Measurements from ENCODE around the gene ZBP1. TPM values are rescaled to one million over a fixed set of nuclear protein-coding genes. Genes with fewer than 3 reads are reported as not detected.

Gene ZBP1
- total RNA-seq, 1 experiment from 2014 or later = not detected

- no peak for DNase-seq
- BruUV-seq (replicated peaks) = no TSS peak
- TF ChIP-seq CTCF (IDR thresholded peaks at IDR 0.05; ENCODE audit: insufficient read depth in 1 of 2, low read depth in 1 of 2, low read length in 1 of 2, severe bottlenecking in 1 of 2, unreplicated experiment in 1 of 2) = no peak
- Histone ChIP-seq H3K36me3 (ENCODE audit: control insufficient read depth, insufficient read depth, low read length) (no peaks in the 10 kb centered on the region), H3K4me1 (peaks cover 11% of the 10 kb centered on the region), H3K9me3 (no peaks in the 10 kb centered on the region), H3K4me3 (ENCODE audit: low read depth, low read length) (no peak overlapping the region), H3K27me3 (replicated peaks; ENCODE audit: control insufficient read depth, insufficient read depth, low read length) (no peaks in the 10 kb centered on the region)
- H3K4me3 Mint-ChIP-seq (ENCODE audit: unreplicated experiment) = no peak overlapping the region
- H3K36me3 Mint-ChIP-seq (ENCODE audit: insufficient read depth, unreplicated experiment) = no peaks in the 10 kb centered on the region
- ChIA-PET POLR2A (no interaction called here), CTCF (interaction anchor here (0.8 to 1.3 kb wide), 3 partner anchors 9 to 617 kb away, joined by 3 to 5 read pairs (median 4); no protein-coding TSS in a partner anchor)
- H3K9me3 Mint-ChIP-seq (ENCODE audit: unreplicated experiment) = no peaks in the 10 kb centered on the region
- no peaks in the 10 kb centered on the region for H3K4me1 Mint-ChIP-seq (ENCODE audit: low read depth, unreplicated experiment)
- H3K27ac Mint-ChIP-seq (ENCODE audit: unreplicated experiment) = no peak overlapping the region
- H3K27me3 Mint-ChIP-seq (ENCODE audit: insufficient read depth, unreplicated experiment) = peaks cover 6% of the 10 kb centered on the region
- intact Hi-C loops (cut with micrococcal nuclease; ENCODE audit: unreplicated experiment) = loop anchor here (10.0 kb wide), 1 partner anchor 209 kb away; no protein-coding TSS in a partner anchor
Observed at GRCh38 chr20:57593134-57593886, 26.9 kb downstream of the ZBP1 start.

- ChIA-PET CTCF (interaction anchor here (0.8 to 1.3 kb wide), 4 partner anchors 10 to 618 kb away, joined by 3 to 5 read pairs (median 4); no protein-coding TSS in a partner anchor), POLR2A (no interaction called here)
- intact Hi-C loops (cut with micrococcal nuclease; ENCODE audit: unreplicated experiment) = loop anchor here (10.0 kb wide), 1 partner anchor 208 kb away; no protein-coding TSS in a partner anchor
- BruUV-seq (replicated peaks) = no TSS peak
- no peaks in the 10 kb centered on the region for H3K9me3 Mint-ChIP-seq (ENCODE audit: unreplicated experiment)
- DNase-seq = no peak
- no peaks in the 10 kb centered on the region for H3K36me3 Mint-ChIP-seq (ENCODE audit: insufficient read depth, unreplicated experiment)
- peaks cover 3% of the 10 kb centered on the region for H3K27me3 Mint-ChIP-seq (ENCODE audit: insufficient read depth, unreplicated experiment)
- H3K4me1 Mint-ChIP-seq (ENCODE audit: low read depth, unreplicated experiment) = no peaks in the 10 kb centered on the region
- no peak overlapping the region for H3K4me3 Mint-ChIP-seq (ENCODE audit: unreplicated experiment)
- TF ChIP-seq CTCF (IDR thresholded peaks at IDR 0.05; ENCODE audit: insufficient read depth in 1 of 2, low read depth in 1 of 2, low read length in 1 of 2, severe bottlenecking in 1 of 2, unreplicated experiment in 1 of 2) = no peak
- Histone ChIP-seq H3K36me3 (ENCODE audit: control insufficient read depth, insufficient read depth, low read length) (no peaks in the 10 kb centered on the region), H3K4me3 (ENCODE audit: low read depth, low read length) (no peak overlapping the region), H3K9me3 (peaks cover 6% of the 10 kb centered on the region), H3K4me1 (peaks cover 11% of the 10 kb centered on the region), H3K27me3 (replicated peaks; ENCODE audit: control insufficient read depth, insufficient read depth, low read length) (no peaks in the 10 kb centered on the region)
- H3K27ac Mint-ChIP-seq (ENCODE audit: unreplicated experiment) = no peak overlapping the region
Observed at GRCh38 chr20:57592263-57593092, 27.7 kb downstream of the ZBP1 start.
